ENCODE data around the gene FASTKD1.

GRCh38 chr2:169569948-169570347, 3.7 kb downstream of the FASTKD1 start:
- TF ChIP-seq, protein P1, sequence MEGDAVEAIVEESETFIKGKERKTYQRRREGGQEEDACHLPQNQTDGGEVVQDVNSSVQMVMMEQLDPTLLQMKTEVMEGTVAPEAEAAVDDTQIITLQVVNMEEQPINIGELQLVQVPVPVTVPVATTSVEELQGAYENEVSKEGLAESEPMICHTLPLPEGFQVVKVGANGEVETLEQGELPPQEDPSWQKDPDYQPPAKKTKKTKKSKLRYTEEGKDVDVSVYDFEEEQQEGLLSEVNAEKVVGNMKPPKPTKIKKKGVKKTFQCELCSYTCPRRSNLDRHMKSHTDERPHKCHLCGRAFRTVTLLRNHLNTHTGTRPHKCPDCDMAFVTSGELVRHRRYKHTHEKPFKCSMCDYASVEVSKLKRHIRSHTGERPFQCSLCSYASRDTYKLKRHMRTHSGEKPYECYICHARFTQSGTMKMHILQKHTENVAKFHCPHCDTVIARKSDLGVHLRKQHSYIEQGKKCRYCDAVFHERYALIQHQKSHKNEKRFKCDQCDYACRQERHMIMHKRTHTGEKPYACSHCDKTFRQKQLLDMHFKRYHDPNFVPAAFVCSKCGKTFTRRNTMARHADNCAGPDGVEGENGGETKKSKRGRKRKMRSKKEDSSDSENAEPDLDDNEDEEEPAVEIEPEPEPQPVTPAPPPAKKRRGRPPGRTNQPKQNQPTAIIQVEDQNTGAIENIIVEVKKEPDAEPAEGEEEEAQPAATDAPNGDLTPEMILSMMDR (conservative IDR thresholded peaks at IDR 0.05; ENCODE audit: low read length), result no peak
- no peak for TF ChIP-seq EZH2phosphoT487 (IDR thresholded peaks at IDR 0.05; ENCODE audit: borderline replicate concordance)
